Measurements from ENCODE around the gene RELA.

The RELA gene

GRCh38 chr11:65615229-65615949 lies 47.3 kb downstream of the RELA start, which contains the start of gene PCNX3:
Gene PCNX3 (plus strand): TSS chr11:65615776. CDS start chr11:65616312, 536 bp downstream.
- Histone ChIP-seq H3K4me3 (ENCODE audit: low read length) (peak within 1 kb of the TSS; percentile 86), H3K27ac (ENCODE audit: low read length) (peak within 1 kb of the TSS; percentile 60), H3K36me3 (ENCODE audit: insufficient read depth, low read depth, low read length) (peaks cover 40% of the 10 kb centered on the region), H3K4me1 (ENCODE audit: insufficient read depth, low read length) (peaks cover 5% of the 10 kb centered on the region; the same call in 1 of the 2 replicates), H3K9me3 (ENCODE audit: insufficient read depth, low read depth, low read length) (no peaks in the 10 kb centered on the region), H3K27me3 (ENCODE audit: insufficient read depth, low read length) (no peaks in the 10 kb centered on the region), H3K9ac (ENCODE audit: low read depth, low read length) (peak within 1 kb of the TSS; percentile 85)

- Histone ChIP-seq H3K4me1 (ENCODE audit: insufficient read depth, low read length) (peaks cover 5% of the 10 kb centered on the region; the same call in 1 of the 2 replicates), H3K4me3 (ENCODE audit: low read length) (peak overlapping the region; percentile 86; the same call in 1 of the 2 replicates), H3K27ac (ENCODE audit: low read length) (no peak overlapping the region), H3K9ac (ENCODE audit: low read depth, low read length) (peak overlapping the region; percentile 85), H3K9me3 (ENCODE audit: insufficient read depth, low read depth, low read length) (no peaks in the 10 kb centered on the region), H3K36me3 (ENCODE audit: insufficient read depth, low read depth, low read length) (peaks cover 28% of the 10 kb centered on the region), H3K27me3 (ENCODE audit: insufficient read depth, low read length) (no peaks in the 10 kb centered on the region)
Observed at GRCh38 chr11:65613091-65613928, 49.4 kb downstream of the RELA start.

GRCh38 chr11:65612691-65613090 lies 50.0 kb downstream of the RELA start:
- Histone ChIP-seq H3K4me3 (ENCODE audit: low read length) (peak overlapping the region; percentile 86; the same call in 1 of the 2 replicates), H3K4me1 (ENCODE audit: insufficient read depth, low read length) (peaks cover 5% of the 10 kb centered on the region; the same call in 1 of the 2 replicates)

DNA sequence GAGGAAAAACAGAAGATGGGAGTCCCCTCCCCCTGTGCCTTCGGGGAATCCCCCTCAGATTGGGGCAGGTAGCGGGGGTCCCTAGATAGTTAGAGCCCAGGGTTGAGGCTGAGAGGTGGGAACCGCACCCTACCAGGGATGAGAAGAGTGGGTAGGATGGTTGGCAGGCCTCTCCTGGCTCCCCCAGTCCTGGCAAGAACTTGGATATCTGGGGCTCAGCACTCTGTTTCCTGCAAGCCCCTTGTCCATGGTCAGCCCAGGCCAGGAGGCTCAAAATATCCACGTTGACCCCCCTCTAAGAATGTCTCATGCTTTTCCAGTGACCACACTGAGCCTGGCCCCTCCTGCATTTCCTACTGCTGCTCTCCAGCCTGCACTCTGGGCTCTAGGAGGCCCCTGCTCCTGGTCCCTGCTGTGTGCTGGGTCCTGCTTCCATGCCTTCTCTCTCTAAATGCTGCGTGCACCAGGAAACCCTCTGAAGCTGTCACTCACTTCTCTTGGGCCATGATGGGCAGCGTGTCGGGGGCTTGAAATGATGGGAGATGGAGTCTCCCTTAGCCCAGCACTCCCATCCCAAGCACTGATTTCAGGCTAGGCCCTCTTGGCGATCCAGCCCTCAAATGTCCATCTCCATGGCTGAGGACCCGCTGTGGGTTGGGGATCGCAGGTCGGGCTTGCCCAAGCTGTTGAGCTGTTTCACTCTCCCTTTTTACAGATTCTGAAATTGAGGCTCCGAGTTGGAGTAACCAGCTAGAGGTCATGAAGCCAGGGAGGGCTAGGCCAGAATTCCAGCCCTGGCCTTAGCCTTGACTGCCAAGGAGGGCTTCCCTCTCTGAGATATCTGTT lies 50.7 kb downstream of the RELA start:
- 0 out of 2 replicates have a peak, but pooled peaks cover 6% of the 10 kb centered on the region for H3K27me3 ChIP-seq (ENCODE audit: insufficient read depth, low read length)
- peak overlapping the region; percentile 25; the same call in 1 of the 2 replicates for H3K9ac ChIP-seq (ENCODE audit: low read depth, low read length)
- H3K4me3 ChIP-seq (ENCODE audit: low read length) = peak overlapping the region; percentile 29; the same call in 1 of the 2 replicates
- H3K9me3 ChIP-seq (ENCODE audit: insufficient read depth, low read depth, low read length) = no peaks in the 10 kb centered on the region
- peaks cover 5% of the 10 kb centered on the region; the same call in 1 of the 2 replicates for H3K4me1 ChIP-seq (ENCODE audit: insufficient read depth, low read length)
- no peak overlapping the region for H3K27ac ChIP-seq (ENCODE audit: low read length)
- peaks cover 15% of the 10 kb centered on the region for H3K36me3 ChIP-seq (ENCODE audit: insufficient read depth, low read depth, low read length)

More at GRCh38 chr11:65612691-65613090, 50.0 kb downstream of the RELA start:
- Histone ChIP-seq H3K9ac (ENCODE audit: low read depth, low read length) (no peak overlapping the region), H3K36me3 (ENCODE audit: insufficient read depth, low read depth, low read length) (peaks cover 22% of the 10 kb centered on the region), H3K9me3 (ENCODE audit: insufficient read depth, low read depth, low read length) (no peaks in the 10 kb centered on the region), H3K27me3 (ENCODE audit: insufficient read depth, low read length) (0 out of 2 replicates have a peak, but pooled peaks cover 6% of the 10 kb centered on the region), H3K27ac (ENCODE audit: low read length) (no peak overlapping the region)

GRCh38 chr11:65611028-65611757 lies 51.5 kb downstream of the RELA start:
- peak overlapping the region; percentile 25; the same call in 1 of the 2 replicates for H3K9ac ChIP-seq (ENCODE audit: low read depth, low read length)
- H3K36me3 ChIP-seq (ENCODE audit: insufficient read depth, low read depth, low read length) = peaks cover 14% of the 10 kb centered on the region
- H3K27me3 ChIP-seq (ENCODE audit: insufficient read depth, low read length) = 0 out of 2 replicates have a peak, but pooled peaks cover 6% of the 10 kb centered on the region
- peak overlapping the region; percentile 29; the same call in 1 of the 2 replicates for H3K4me3 ChIP-seq (ENCODE audit: low read length)
- peaks cover 6% of the 10 kb centered on the region; the same call in 1 of the 2 replicates for H3K4me1 ChIP-seq (ENCODE audit: insufficient read depth, low read length)
- H3K27ac ChIP-seq (ENCODE audit: low read length) = no peak overlapping the region
- H3K9me3 ChIP-seq (ENCODE audit: insufficient read depth, low read depth, low read length) = no peaks in the 10 kb centered on the region

DNA sequence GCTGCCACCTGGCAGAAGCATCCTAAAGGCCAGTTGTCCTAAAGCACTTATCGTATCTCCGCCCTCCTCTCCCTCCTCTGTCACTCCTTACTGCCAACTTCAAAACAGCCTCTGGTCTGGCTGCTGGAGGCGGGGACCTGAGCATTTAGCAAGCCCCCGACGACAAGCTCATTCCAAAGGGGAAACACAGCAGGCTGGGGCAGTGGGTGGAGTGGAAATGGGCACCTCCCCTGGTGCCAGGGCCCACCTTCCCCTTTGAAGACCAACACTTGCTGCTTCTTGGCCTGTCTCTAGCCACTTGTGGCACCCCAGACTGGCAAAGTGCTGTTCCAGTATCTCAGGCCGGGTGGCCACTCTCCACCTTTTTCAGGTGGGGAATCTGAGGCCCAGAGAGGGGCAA lies 52.3 kb downstream of the RELA start:
- Histone ChIP-seq H3K4me1 (ENCODE audit: insufficient read depth, low read length) (peaks cover 7% of the 10 kb centered on the region; the same call in 1 of the 2 replicates), H3K4me3 (ENCODE audit: low read length) (no peak overlapping the region), H3K27ac (ENCODE audit: low read length) (no peak overlapping the region), H3K9ac (ENCODE audit: low read depth, low read length) (no peak overlapping the region), H3K9me3 (ENCODE audit: insufficient read depth, low read depth, low read length) (no peaks in the 10 kb centered on the region), H3K36me3 (ENCODE audit: insufficient read depth, low read depth, low read length) (peaks cover 21% of the 10 kb centered on the region), H3K27me3 (ENCODE audit: insufficient read depth, low read length) (0 out of 2 replicates have a peak, but pooled peaks cover 6% of the 10 kb centered on the region)

GRCh38 chr11:65609665-65610064 lies 53.1 kb downstream of the RELA start:
- Histone ChIP-seq H3K4me1 (ENCODE audit: insufficient read depth, low read length) (peaks cover 7% of the 10 kb centered on the region; the same call in 1 of the 2 replicates), H3K9me3 (ENCODE audit: insufficient read depth, low read depth, low read length) (no peaks in the 10 kb centered on the region), H3K9ac (ENCODE audit: low read depth, low read length) (no peak overlapping the region), H3K27ac (ENCODE audit: low read length) (no peak overlapping the region), H3K36me3 (ENCODE audit: insufficient read depth, low read depth, low read length) (peaks cover 28% of the 10 kb centered on the region), H3K4me3 (ENCODE audit: low read length) (no peak overlapping the region), H3K27me3 (ENCODE audit: insufficient read depth, low read length) (0 out of 2 replicates have a peak, but pooled peaks cover 6% of the 10 kb centered on the region)

DNA sequence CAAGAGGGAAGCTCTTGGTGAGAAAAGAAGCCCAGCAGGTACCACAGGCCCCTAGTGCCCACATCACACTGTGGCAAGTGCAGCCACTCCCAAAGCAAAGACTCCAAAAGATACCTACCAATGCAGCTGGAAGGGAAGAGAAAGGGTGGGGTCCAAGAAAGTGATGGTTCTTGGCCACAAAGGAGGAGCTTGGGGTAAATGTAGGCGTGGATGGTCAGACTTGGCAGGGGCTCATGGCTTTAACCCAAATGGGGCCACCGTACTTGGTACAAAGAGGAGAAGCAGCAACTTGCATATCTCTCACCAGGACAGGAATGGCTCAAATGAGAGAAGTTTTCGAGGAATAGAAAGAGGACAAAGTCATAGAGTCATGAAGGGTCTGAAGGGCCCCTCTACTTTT lies 53.5 kb downstream of the RELA start:
- Histone ChIP-seq H3K27ac (ENCODE audit: low read length) (no peak overlapping the region), H3K9ac (ENCODE audit: low read depth, low read length) (no peak overlapping the region), H3K36me3 (ENCODE audit: insufficient read depth, low read depth, low read length) (peaks cover 33% of the 10 kb centered on the region), H3K9me3 (ENCODE audit: insufficient read depth, low read depth, low read length) (no peaks in the 10 kb centered on the region), H3K4me1 (ENCODE audit: insufficient read depth, low read length) (peaks cover 7% of the 10 kb centered on the region; the same call in 1 of the 2 replicates), H3K4me3 (ENCODE audit: low read length) (no peak overlapping the region), H3K27me3 (ENCODE audit: insufficient read depth, low read length) (0 out of 2 replicates have a peak, but pooled peaks cover 6% of the 10 kb centered on the region)

- Histone ChIP-seq H3K4me1 (ENCODE audit: insufficient read depth, low read length) (peaks cover 7% of the 10 kb centered on the region; the same call in 1 of the 2 replicates), H3K27ac (ENCODE audit: low read length) (no peak overlapping the region), H3K4me3 (ENCODE audit: low read length) (peak overlapping the region; percentile 64; the same call in 1 of the 2 replicates), H3K36me3 (ENCODE audit: insufficient read depth, low read depth, low read length) (peaks cover 43% of the 10 kb centered on the region), H3K9me3 (ENCODE audit: insufficient read depth, low read depth, low read length) (no peaks in the 10 kb centered on the region), H3K27me3 (ENCODE audit: insufficient read depth, low read length) (0 out of 2 replicates have a peak, but pooled peaks cover 6% of the 10 kb centered on the region), H3K9ac (ENCODE audit: low read depth, low read length) (peak overlapping the region; percentile 48; the same call in 1 of the 2 replicates)
Observed at GRCh38 chr11:65607614-65608426, 54.9 kb downstream of the RELA start.

Data from iPS-20b (cell line).